GM20000 (cell line): Measurements from ENCODE around the gene C20orf141.

Experiments
- DNase-seq: peaks from one replicate; pipeline ENCODE4 v3.0.0; 2012; ENCODE audit warnings: low spot score
- TF ChIP-seq, protein P1 (sequence below): IDR thresholded peaks from 2 replicates; pipeline ENCODE4 v1.5.1; 2012; ENCODE audit warnings: mild to moderate bottlenecking, control low read depth; ENCODE audit errors: extremely low read depth, missing control alignments

C20orf141 gene

GRCh38 chr20:2800521-2801285, 14.1 kb upstream of the C20orf141 start, which contains the start of gene CPXM1:
Gene CPXM1, minus strand, starts transcription at chr20:2800627. Its CDS starts 55 bp downstream, at chr20:2800572.
- TF ChIP-seq, protein P1, sequence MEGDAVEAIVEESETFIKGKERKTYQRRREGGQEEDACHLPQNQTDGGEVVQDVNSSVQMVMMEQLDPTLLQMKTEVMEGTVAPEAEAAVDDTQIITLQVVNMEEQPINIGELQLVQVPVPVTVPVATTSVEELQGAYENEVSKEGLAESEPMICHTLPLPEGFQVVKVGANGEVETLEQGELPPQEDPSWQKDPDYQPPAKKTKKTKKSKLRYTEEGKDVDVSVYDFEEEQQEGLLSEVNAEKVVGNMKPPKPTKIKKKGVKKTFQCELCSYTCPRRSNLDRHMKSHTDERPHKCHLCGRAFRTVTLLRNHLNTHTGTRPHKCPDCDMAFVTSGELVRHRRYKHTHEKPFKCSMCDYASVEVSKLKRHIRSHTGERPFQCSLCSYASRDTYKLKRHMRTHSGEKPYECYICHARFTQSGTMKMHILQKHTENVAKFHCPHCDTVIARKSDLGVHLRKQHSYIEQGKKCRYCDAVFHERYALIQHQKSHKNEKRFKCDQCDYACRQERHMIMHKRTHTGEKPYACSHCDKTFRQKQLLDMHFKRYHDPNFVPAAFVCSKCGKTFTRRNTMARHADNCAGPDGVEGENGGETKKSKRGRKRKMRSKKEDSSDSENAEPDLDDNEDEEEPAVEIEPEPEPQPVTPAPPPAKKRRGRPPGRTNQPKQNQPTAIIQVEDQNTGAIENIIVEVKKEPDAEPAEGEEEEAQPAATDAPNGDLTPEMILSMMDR: no peak
- DNase-seq: peak; percentile 77

DNA sequence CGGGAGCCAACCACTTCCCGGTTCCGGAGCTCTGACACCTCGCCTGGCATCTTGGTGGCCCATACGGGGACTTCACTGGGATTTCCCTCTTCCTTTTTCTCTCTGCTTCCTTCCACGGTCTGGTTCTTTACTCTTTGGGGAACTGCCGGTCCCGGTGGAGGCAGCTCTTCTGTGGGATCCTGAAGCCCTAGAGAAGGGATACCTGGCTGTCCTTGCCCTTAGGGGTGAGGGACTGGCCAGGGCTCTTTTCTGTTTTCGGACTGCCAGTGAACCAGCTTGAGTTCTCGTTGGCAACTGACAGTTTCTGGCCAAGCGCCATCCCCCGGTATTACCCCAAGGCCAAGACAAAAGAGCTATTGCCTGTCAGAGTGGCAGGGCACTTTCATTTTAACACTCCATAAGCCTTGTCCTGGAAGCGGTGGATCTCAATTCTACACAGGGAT, 13.5 kb upstream of the C20orf141 start:
- TF ChIP-seq, protein P1: no peak
- no peak for DNase-seq

DNA sequence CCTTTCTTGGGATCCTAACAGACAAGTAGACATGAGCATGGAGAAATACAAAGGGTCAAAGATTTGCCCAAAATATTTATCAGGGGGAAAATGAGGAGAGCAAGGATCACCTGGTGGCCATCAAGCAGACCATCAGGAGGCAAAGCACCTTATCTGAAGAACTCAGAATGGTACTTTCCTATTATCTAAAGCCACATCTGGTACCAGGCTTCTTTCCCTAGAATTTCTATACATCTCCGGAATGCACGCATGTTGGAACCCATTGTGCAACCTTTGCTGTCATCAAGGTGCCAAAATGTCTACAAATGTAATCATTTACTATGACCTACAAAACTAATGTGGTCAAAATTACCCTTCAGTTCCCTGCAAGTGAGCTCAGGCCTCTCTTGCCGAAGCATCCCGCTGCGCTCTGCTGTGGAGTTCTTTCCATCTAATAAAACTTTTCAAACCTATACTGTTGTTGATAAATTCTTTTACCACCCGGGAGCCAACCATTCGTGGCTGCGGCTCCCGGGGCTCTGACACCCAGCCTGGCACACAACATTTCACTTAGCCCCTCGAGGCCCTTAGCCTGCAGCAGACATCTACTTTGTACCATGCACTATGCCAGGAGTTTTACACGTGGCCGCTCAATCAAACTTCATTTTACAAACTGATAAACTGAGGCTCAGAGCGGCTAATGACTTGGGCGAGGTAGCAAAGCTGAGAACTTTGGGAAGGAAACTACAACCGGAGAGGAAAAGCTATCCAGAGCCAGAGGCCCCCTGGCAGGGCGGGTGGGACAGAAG, 10.6 kb upstream of the C20orf141 start:
- DNase-seq: no peak
- TF ChIP-seq, protein P1: no peak

GRCh38 chr20:2804852-2805688, 9.7 kb upstream of the C20orf141 start:
- no peak for DNase-seq
- TF ChIP-seq, protein P1: no peak

DNA sequence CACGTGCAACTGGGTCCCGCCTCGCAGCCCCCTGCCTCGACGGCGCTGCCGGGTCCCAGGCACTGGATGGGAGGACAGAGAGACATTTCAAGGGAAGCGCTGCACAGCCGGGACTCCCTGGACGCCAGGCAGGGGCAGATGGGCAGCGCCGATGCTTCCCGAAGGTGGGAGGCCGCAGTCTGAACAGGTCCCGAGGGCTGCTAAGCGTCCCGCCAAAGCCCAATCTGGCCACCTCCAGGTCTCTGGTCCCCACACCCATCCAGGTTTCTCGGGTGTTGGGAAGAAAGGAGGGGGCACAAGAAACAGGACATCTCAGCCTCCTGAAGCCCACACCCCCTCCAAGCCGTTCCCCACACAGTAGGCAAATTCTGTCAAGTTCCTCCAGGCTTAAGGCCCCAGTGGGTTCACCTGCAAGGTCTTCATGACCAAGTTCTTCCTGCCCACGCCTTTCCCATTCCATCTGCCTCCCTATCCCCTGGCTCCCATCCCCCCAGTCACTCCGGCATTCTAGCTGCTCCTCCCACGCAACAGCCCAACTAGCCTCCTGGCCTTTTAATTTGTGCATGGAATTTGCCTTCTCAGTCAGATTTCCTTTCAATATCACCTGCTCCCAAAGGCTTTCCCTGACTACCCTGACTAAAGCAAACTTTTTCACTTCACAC, 9.0 kb upstream of the C20orf141 start:
- TF ChIP-seq, protein P1: no peak
- DNase-seq: no peak

- no peak for DNase-seq
- TF ChIP-seq, protein P1: no peak
Observed at GRCh38 chr20:2806351-2806701, 8.5 kb upstream of the C20orf141 start.
